Mucosa of gallbladder (tissue), 1 donor: ENCODE data around the gene TEN1. TPM values are rescaled to one million over a fixed set of nuclear protein-coding genes. Genes with fewer than 3 reads are reported as not detected.

ENCODE experiments used
- total RNA-seq: library from RNA; stranded (reverse); gene quantifications from one replicate; pipeline ENCODE4 v1.2.1, GENCODE V29; 2021
- donor health status: DM: no; HTN: no; CAD: no.

Gene TEN1
- total RNA-seq, 1 donor from 2014 or later: 22.9 TPM

Other genes with a start within 250 kb of the TEN1 start
- 35.9 TPM for gene GALK1, start 214.0 kb upstream of the TEN1 start, total RNA-seq
- 26.6 TPM for gene UNK, start 194.4 kb upstream of the TEN1 start, total RNA-seq
- gene UNC13D, start 134.8 kb upstream of the TEN1 start, total RNA-seq: 26.4 TPM
- gene WBP2, start 123.9 kb upstream of the TEN1 start, total RNA-seq: 160 TPM
- 68.2 TPM for gene TRIM47, start 100.7 kb upstream of the TEN1 start, total RNA-seq
- gene TRIM65, start 82.3 kb upstream of the TEN1 start, total RNA-seq: 24.0 TPM
- gene MRPL38, start 74.4 kb upstream of the TEN1 start, total RNA-seq: 107 TPM
- gene FBF1, start 38.2 kb upstream of the TEN1 start, total RNA-seq: 28.9 TPM
- 102 TPM for gene ACOX1, start 74 bp upstream of the TEN1 start, total RNA-seq
- gene CDK3, start 21.6 kb downstream of the TEN1 start, total RNA-seq: 11.9 TPM
- 14.9 TPM for gene EVPL, start 48.1 kb downstream of the TEN1 start, total RNA-seq
- gene SRP68, start 93.3 kb downstream of the TEN1 start, total RNA-seq: 69.8 TPM
- gene GALR2, start 95.5 kb downstream of the TEN1 start, total RNA-seq: 0.20 TPM
- gene ZACN, start 99.9 kb downstream of the TEN1 start, total RNA-seq: not detected
- 163 TPM for gene EXOC7, start 124.5 kb downstream of the TEN1 start, total RNA-seq
- not detected for gene FOXJ1, start 162.0 kb downstream of the TEN1 start, total RNA-seq